Naive thymus-derived CD8-positive, alpha-beta T cell (primary cell): ENCODE measurements around the gene WBP1L. TPM values are rescaled to one million over a fixed set of nuclear protein-coding genes. Genes with fewer than 3 reads are reported as not detected.

Experiments used
- ATAC-seq, 2 donors: fragments of 150-1000 bp; cut with Tn5 transposase in 1 of 2; sonication (Bioruptor Pico), chemical (Tn5 transposase) in 1 of 2; 1 replicate in 1 of 2; 2 replicates in 1 of 2; pipeline ENCODE4 v1.10.0; 2021; ENCODE audit warnings: mild to moderate bottlenecking in 2 of 2, moderate library complexity in 2 of 2
- POLR2A ChIA-PET: fragments of 350-600 bp; sonication (Branson Sonifier 250); formaldehyde crosslinking; loops from one replicate; lab custom pipeline; 2021; ENCODE audit warnings: antibody characterized with exemption; lab: Charles Lee
- DNase-seq, 10 donors: peaks; one replicate each; pipeline versions ENCODE4 v3.0.0 to v3.0.0-alpha.2; 2020 to 2022
- H3K27ac Mint-ChIP-seq, 10 donors: one replicate each; pipeline ENCODE4 v1.8.0; 2020 to 2022; ENCODE audit warnings: mild to moderate bottlenecking in 10 of 10, mixed read lengths in 10 of 10, moderate library complexity in 4 of 10, inconsistent platforms in 1 of 10
- H3K27me3 Mint-ChIP-seq, 5 donors: one replicate each; pipeline ENCODE4 v1.8.0; 2021 to 2022; ENCODE audit warnings: mixed read lengths in 5 of 5
- H3K36me3 Mint-ChIP-seq, 3 donors: one replicate each; pipeline ENCODE4 v1.8.0; 2020 to 2022; ENCODE audit warnings: mixed read lengths in 3 of 3, mild to moderate bottlenecking in 2 of 3, inconsistent platforms in 1 of 3
- H3K4me1 Mint-ChIP-seq, 4 donors: one replicate each; pipeline ENCODE4 v1.8.0; 2021 to 2022; ENCODE audit warnings: mixed read lengths in 4 of 4
- H3K4me3 Mint-ChIP-seq, 10 donors: one replicate each; pipeline ENCODE4 v1.8.0; 2020 to 2022; ENCODE audit warnings: mild to moderate bottlenecking in 10 of 10, mixed read lengths in 10 of 10, moderate library complexity in 6 of 10, inconsistent platforms in 1 of 10
- H3K9me3 Mint-ChIP-seq, 9 donors: one replicate each; pipeline ENCODE4 v1.8.0; 2020 to 2022; ENCODE audit warnings: mixed read lengths in 9 of 9, mild to moderate bottlenecking in 3 of 9, inconsistent platforms in 1 of 9, moderate library complexity in 1 of 9
- polyA plus RNA-seq, 3 donors: library from polyadenylated mRNA; unstranded; fragments of 300-500 nt; fragmentation: Illumina TruSeq; gene quantifications; one replicate each; pipeline ENCODE4 v1.2.3, GENCODE V29; 2021
- total RNA-seq, 8 experiments: library from RNA in 2 of 8; stranded (reverse) in 2 of 8; gene quantifications; one replicate each; pipeline ENCODE4 v1.2.3 and lab custom pipeline; 2021 to 2026

WBP1L gene
- total and polyA plus RNA-seq, 5 experiments from 2014 or later, result 22.6 to 35.6 (median 28.2) TPM

GRCh38 chr10:102762401-102763015, 18.8 kb downstream of the WBP1L start:
- POLR2A ChIA-PET, result interaction anchor here (1.1 kb wide), 1 partner anchor 9 kb away, joined by 3 read pairs; no protein-coding TSS in a partner anchor
- H3K27ac Mint-ChIP-seq, result peak overlapping the region in 1 of 10 donors; percentile 29
- H3K4me3 Mint-ChIP-seq, result no peak overlapping the region
- peaks cover 0 to 4% (median 0%) of the 10 kb centered on the region in 9 donors for H3K9me3 Mint-ChIP-seq
- DNase-seq, result no peak
- H3K27me3 Mint-ChIP-seq, result no peaks in the 10 kb centered on the region
- ATAC-seq, result no peak
- peaks cover 0 to 60% (median 19%) of the 10 kb centered on the region in 3 donors for H3K36me3 Mint-ChIP-seq
- peaks cover 25 to 56% (median 38%) of the 10 kb centered on the region in 4 donors for H3K4me1 Mint-ChIP-seq

GRCh38 chr10:102763037-102763607, 19.4 kb downstream of the WBP1L start:
- Mint-ChIP-seq H3K27me3 (no peaks in the 10 kb centered on the region), H3K36me3 (peaks cover 0 to 65% (median 19%) of the 10 kb centered on the region in 3 donors), H3K4me3 (no peak overlapping the region), H3K4me1 (peaks cover 27 to 61% (median 41%) of the 10 kb centered on the region in 4 donors), H3K27ac (peak overlapping the region in 1 of 10 donors; percentile 35), H3K9me3 (peaks cover 0 to 4% (median 0%) of the 10 kb centered on the region in 9 donors)
- ATAC-seq (no peak), DNase-seq (no peak)
- POLR2A ChIA-PET, result interaction anchor here (1.1 kb wide), 1 partner anchor 10 kb away, joined by 3 read pairs; no protein-coding TSS in a partner anchor

DNA sequence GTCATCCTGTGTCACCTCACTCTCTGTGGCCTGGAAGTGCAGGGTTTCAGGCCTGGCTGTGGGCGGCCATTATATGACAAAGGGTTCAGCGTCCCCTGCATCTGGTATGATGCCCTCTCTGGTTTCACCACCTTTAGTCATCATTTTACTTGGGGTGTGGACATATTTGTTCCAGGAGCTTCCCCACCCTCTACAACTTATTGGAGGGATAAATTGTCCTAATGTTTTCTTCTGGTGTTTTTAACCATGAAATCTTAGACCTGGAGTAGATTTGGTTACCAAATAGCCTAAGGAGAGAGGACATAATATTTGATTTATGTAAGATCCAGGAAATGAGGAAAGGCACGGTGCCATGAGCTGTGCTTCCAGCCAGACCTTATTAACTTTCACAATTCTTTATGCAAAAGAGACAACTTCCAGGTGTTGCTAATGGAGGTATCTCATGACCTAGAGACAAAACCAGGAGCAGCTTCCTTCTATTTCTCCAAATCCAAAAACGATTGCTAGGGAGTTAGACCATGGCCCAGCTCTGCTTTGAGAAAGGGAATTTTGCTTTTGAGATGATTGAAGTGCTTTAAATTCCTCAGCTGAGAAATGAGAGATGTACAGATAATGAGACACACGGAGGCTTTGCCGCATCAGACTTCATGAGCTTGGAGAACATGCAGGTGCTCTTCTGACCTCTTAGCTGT, 20.9 kb downstream of the WBP1L start:
- Mint-ChIP-seq H3K36me3 (peaks cover 0 to 66% (median 15%) of the 10 kb centered on the region in 3 donors), H3K4me3 (no peak overlapping the region), H3K9me3 (peaks cover 0 to 2% (median 0%) of the 10 kb centered on the region in 9 donors), H3K4me1 (peaks cover 19 to 58% (median 39%) of the 10 kb centered on the region in 4 donors), H3K27me3 (no peaks in the 10 kb centered on the region), H3K27ac (peak overlapping the region in 4 of 10 donors; percentile 15 to 35 (median 32))
- DNase-seq (no peak), ATAC-seq (no peak)
- POLR2A ChIA-PET, result no interaction called here

DNA sequence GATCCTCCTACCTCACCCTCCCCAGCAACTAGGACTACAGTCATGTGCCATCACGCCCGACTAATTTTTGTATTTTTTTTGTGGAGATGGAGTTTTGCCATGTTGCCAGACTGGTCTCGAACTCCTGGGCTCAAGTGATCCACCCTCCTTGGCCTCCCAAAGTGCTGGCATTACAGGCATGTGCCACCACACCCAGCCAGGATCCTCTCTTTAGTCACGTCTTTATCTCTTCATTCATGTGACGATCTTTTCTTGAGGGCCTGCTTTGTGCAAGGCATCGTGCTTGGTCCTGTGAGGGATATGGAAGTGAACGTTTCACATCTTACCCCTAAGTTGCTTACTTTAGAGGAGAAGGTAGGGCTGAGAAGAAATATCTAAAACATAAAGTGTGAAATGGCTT, 21.6 kb downstream of the WBP1L start:
- POLR2A ChIA-PET, result no interaction called here
- H3K4me1 Mint-ChIP-seq, result peaks cover 19 to 61% (median 46%) of the 10 kb centered on the region in 4 donors
- H3K27ac Mint-ChIP-seq, result peak overlapping the region in 2 of 10 donors; percentile 6 to 83

DNA sequence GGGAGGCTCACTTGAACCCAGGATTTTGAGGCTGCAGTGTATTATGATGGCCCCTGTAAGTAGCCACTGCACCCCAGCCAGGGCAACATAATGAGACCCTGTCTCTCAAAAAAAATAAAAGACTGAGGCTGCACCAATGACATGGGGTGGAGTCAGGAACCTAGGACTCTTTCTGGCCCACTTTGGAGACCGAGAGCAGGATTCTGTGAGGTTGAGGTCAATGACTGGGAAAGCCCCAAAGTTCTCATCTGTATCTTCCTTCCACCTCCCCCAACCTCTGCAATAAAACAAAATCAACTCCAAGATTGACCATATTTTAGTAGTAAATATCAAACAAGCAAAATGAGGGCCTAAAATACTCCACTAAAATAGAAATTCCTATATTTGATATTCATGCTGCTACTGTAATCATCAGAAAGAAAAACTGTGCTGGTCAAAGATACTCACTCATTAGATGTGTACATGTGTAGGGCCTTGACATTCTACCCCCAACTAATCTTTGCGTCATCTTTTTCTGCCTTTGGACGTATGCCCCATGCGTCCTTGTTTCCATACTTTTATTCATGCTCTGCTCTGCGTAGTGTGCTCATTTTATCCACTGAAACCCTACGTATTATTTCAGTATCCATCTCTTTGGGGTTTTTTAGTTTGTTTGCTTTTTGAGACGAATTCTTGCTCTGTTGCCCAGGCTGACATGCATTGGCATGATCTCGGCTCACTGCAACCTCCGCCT, 23.8 kb downstream of the WBP1L start:
- Mint-ChIP-seq H3K9me3 (no peaks in the 10 kb centered on the region), H3K27ac (peak overlapping the region in 4 of 10 donors; percentile 4 to 60 (median 12)), H3K4me3 (no peak overlapping the region), H3K36me3 (peaks cover 0 to 54% (median 14%) of the 10 kb centered on the region in 3 donors), H3K27me3 (no peaks in the 10 kb centered on the region), H3K4me1 (peaks cover 18 to 59% (median 50%) of the 10 kb centered on the region in 4 donors)
- DNase-seq (no peak), ATAC-seq (no peak)
- POLR2A ChIA-PET, result no interaction called here

More for the DNA sequence above, 21.6 kb downstream of the WBP1L start:
- no peaks in the 10 kb centered on the region for H3K27me3 Mint-ChIP-seq
- DNase-seq (no peak), ATAC-seq (no peak)
- no peaks in the 10 kb centered on the region for H3K9me3 Mint-ChIP-seq
- H3K36me3 Mint-ChIP-seq, result peaks cover 0 to 59% (median 14%) of the 10 kb centered on the region in 3 donors
- H3K4me3 Mint-ChIP-seq, result no peak overlapping the region

DNA sequence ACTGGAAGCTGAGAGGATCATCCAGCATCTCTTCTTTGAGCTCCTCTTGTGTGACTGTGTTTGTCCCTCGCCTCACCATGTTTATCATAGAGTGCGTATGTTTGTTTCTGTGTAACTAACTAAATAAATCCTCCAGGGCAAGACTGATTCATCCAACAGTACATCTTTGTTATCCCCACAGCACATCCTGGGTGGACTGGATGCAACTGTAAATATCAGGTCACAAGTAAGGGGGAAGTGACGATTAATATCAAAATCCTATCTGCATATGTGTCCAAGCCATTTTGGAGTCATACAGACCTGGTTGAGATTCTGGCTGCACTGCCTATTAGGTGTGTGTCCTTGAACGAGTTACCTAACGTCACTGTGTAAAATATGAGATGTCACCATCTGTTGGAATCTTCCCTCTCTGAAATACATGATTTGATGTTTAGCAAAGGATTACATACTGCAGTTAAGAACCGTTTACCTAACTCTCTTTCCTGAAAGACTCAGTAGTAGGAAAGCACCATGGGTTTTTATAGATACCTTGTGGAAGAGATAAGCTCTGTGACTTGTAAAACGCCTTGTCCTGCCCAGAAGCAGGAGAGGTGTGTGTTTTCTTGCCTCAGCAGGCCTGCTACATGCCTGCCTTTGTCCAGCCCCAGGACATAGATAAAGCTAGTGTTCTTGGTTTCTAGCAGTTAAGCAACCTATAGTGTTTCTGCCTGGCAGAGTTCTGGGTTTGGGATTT, 25.8 kb downstream of the WBP1L start:
- Mint-ChIP-seq H3K9me3 (no peaks in the 10 kb centered on the region), H3K27me3 (no peaks in the 10 kb centered on the region), H3K4me1 (peaks cover 22 to 60% (median 57%) of the 10 kb centered on the region in 4 donors), H3K27ac (peak overlapping the region in 5 of 10 donors; percentile 3 to 54 (median 20)), H3K36me3 (peaks cover 0 to 44% (median 8%) of the 10 kb centered on the region in 3 donors), H3K4me3 (no peak overlapping the region)
- ATAC-seq, result no peak
- POLR2A ChIA-PET, result interaction anchor here (0.6 to 0.7 kb wide), 2 partner anchors 9 to 25 kb away, joined by 3 read pairs; no protein-coding TSS in a partner anchor
- no peak for DNase-seq

- POLR2A ChIA-PET, result no interaction called here
- Mint-ChIP-seq H3K4me3 (no peak overlapping the region), H3K4me1 (peaks cover 23 to 65% (median 59%) of the 10 kb centered on the region in 4 donors), H3K27me3 (no peaks in the 10 kb centered on the region), H3K9me3 (no peaks in the 10 kb centered on the region), H3K27ac (peak overlapping the region in 3 of 10 donors; percentile 5 to 48 (median 34)), H3K36me3 (peaks cover 0 to 42% (median 9%) of the 10 kb centered on the region in 3 donors)
- no peak for ATAC-seq
- DNase-seq, result no peak
These were observed 26.3 kb downstream of the WBP1L start for GRCh38 chr10:102770108-102770482.

DNA sequence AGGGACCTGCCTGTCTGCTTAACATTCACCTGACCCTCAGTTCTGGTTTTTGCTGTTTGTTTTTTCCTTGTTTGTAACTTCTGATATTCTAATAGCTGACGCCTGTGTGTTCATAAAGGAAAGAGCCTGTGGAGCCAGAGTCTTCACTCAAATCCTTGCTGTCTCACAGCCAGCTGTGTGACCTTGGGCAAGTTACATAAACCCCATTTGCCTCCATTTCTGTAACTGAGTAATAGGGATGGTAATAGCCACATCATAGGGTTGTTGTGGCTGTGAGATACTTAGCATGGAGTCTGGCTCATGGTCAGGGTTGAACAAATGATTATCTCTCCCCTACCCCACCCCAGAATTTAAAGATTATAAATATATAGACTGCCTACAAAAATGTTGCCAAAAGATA, 27.0 kb downstream of the WBP1L start:
- no peak for DNase-seq
- H3K27ac Mint-ChIP-seq, result peak overlapping the region in 4 of 10 donors; percentile 25 to 81 (median 62)

GRCh38 chr10:102773320-102773719, 29.6 kb downstream of the WBP1L start:
- Mint-ChIP-seq H3K27me3 (no peaks in the 10 kb centered on the region), H3K36me3 (peaks cover 0 to 22% (median 4%) of the 10 kb centered on the region in 3 donors), H3K4me3 (peak overlapping the region in 1 of 10 donors; percentile 8), H3K27ac (peak overlapping the region in 6 of 10 donors; percentile 19 to 95 (median 88)), H3K9me3 (no peaks in the 10 kb centered on the region), H3K4me1 (peaks cover 26 to 83% (median 62%) of the 10 kb centered on the region in 4 donors)
- POLR2A ChIA-PET, result interaction anchor here (0.6 kb wide), 1 partner anchor 19 kb away, joined by 3 read pairs; no protein-coding TSS in a partner anchor
- DNase-seq (no peak), ATAC-seq (no peak)

More for the DNA sequence above, 27.0 kb downstream of the WBP1L start:
- Mint-ChIP-seq H3K4me3 (no peak overlapping the region), H3K4me1 (peaks cover 22 to 72% (median 59%) of the 10 kb centered on the region in 4 donors), H3K9me3 (no peaks in the 10 kb centered on the region), H3K36me3 (peaks cover 0 to 35% (median 4%) of the 10 kb centered on the region in 3 donors), H3K27me3 (no peaks in the 10 kb centered on the region)
- no peak for ATAC-seq
- POLR2A ChIA-PET, result interaction anchor here (0.6 kb wide), 1 partner anchor 10 kb away, joined by 4 read pairs; no protein-coding TSS in a partner anchor

DNA sequence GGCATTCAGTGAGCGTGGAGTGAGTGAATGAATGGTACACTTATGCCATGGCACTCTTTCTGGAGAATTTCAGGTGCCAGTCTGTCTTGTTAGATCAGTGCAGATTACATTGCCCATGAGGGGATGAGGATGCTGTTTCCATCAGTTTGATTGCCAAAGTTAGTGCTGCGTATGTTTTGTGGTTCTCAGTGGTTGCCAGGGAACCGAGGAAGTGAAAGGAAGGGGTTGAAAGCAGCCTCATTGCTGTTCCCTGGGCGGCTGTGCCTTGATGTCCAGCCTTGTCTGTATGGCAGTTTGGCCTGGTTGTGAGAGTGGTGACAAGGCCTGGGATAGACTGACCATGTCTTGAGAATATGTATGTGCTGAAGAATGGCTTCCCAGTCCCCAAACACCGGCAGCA, 30.2 kb downstream of the WBP1L start:
- Mint-ChIP-seq H3K4me3 (peak overlapping the region in 8 of 10 donors; percentile 7 to 60 (median 36)), H3K27ac (peak overlapping the region; percentile 20 to 95 (median 79)), H3K4me1 (peaks cover 26 to 88% (median 66%) of the 10 kb centered on the region in 4 donors), H3K27me3 (no peaks in the 10 kb centered on the region), H3K9me3 (no peaks in the 10 kb centered on the region), H3K36me3 (peaks cover 0 to 22% (median 4%) of the 10 kb centered on the region in 3 donors)
- ATAC-seq, result peak; percentile 67
- POLR2A ChIA-PET, result interaction anchor here (0.6 kb wide), 1 partner anchor 19 kb away, joined by 3 read pairs; no protein-coding TSS in a partner anchor
- peak in 6 of 10 donors; percentile 18 to 63 (median 53) for DNase-seq
